ENCODE measurements around the gene E2F4. TPM values are rescaled to one million over a fixed set of nuclear protein-coding genes. Genes with fewer than 3 reads are reported as not detected.

E2F4 gene
- total and polyA plus RNA-seq, 2 of the 13 experiments (the other 11 are each of a cell fraction or from before 2014, with no cell fraction given), result 84.8 to 91.2 TPM

DNA sequence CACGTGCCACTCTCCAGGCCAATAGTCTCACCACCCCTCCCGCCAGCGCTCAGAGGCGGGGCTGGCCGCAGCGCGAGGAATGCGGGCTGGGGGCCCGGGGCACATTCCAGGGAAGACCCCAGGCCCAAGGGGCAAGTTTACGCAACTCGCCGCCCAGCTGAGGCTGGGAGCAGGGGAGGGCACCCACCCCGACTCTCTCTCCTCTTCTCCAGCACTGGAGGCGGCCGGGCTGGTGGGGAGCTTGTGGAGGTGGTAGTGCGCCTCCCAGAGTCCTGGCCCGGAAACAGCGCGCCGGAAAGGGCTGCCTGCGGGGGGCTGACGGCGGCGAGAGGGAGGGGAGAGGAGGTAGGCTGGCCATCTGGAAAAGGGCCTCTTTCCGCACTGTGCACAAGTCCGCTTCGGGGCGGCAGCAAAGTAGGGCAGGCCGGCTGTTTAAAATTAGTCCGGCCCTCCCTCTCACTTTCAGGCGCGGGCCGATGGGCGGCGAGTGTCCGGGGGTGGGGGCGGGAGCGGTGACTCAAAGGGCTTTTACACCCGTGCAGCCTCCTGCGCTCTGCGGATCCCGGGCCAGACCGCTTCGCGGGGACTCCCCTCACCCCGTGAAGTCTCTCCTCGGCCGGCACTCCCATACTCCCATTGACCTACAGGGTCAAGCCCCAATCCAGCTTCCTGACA, 54.3 kb downstream of the E2F4 start (continued):
- TF ChIP-seq ATM (IDR thresholded peaks at IDR 0.05; ENCODE audit: borderline replicate concordance) (no peak), ZFY (CRISPR knock-in tag; IDR thresholded peaks at IDR 0.05) (peak; percentile 91), ZNF792 (CRISPR knock-in tag; IDR thresholded peaks at IDR 0.05) (0 out of 2 replicates have a peak, but pooled peaks have one; percentile 65), SATB2 (CRISPR knock-in tag; IDR thresholded peaks at IDR 0.05) (no peak), RXRA (CRISPR knock-in tag; IDR thresholded peaks at IDR 0.05) (peak; percentile 93), ZNF709 (CRISPR knock-in tag; IDR thresholded peaks at IDR 0.05) (peak; percentile 77; the same call in 1 of the 2 replicates), REL (CRISPR knock-in tag; conservative IDR thresholded peaks at IDR 0.05) (peak; percentile 95), GABPB1 (CRISPR knock-in tag; IDR thresholded peaks at IDR 0.05) (peak; percentile 89), MXD4 (CRISPR knock-in tag; IDR thresholded peaks at IDR 0.05) (peak; percentile 88), ZNF83 (CRISPR knock-in tag; IDR thresholded peaks at IDR 0.05; ENCODE audit: borderline replicate concordance) (no peak; the same call in 1 of the 2 replicates), ZFP90 (CRISPR knock-in tag; IDR thresholded peaks at IDR 0.05; ENCODE audit: borderline replicate concordance) (peak; percentile 87; the same call in 1 of the 2 replicates), NFIC (IDR thresholded peaks at IDR 0.05; ENCODE audit: low read length) (no peak), ZNF180 (CRISPR knock-in tag; IDR thresholded peaks at IDR 0.05; ENCODE audit: borderline replicate concordance, low read depth) (no peak; the same call in 1 of the 2 replicates), FOXA1 (IDR thresholded peaks at IDR 0.05) (no peak), FOXA1 (CRISPR knock-in tag; IDR thresholded peaks at IDR 0.05) (no peak; the same call in none of the 2 replicates)
- TF ChIP-seq, protein P1, sequence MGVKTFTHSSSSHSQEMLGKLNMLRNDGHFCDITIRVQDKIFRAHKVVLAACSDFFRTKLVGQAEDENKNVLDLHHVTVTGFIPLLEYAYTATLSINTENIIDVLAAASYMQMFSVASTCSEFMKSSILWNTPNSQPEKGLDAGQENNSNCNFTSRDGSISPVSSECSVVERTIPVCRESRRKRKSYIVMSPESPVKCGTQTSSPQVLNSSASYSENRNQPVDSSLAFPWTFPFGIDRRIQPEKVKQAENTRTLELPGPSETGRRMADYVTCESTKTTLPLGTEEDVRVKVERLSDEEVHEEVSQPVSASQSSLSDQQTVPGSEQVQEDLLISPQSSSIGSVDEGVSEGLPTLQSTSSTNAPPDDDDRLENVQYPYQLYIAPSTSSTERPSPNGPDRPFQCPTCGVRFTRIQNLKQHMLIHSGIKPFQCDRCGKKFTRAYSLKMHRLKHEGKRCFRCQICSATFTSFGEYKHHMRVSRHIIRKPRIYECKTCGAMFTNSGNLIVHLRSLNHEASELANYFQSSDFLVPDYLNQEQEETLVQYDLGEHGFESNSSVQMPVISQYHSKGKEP (CRISPR knock-in tag; IDR thresholded peaks at IDR 0.05), result no peak; the same call in 1 of the 2 replicates
- TF ChIP-seq, protein P2, sequence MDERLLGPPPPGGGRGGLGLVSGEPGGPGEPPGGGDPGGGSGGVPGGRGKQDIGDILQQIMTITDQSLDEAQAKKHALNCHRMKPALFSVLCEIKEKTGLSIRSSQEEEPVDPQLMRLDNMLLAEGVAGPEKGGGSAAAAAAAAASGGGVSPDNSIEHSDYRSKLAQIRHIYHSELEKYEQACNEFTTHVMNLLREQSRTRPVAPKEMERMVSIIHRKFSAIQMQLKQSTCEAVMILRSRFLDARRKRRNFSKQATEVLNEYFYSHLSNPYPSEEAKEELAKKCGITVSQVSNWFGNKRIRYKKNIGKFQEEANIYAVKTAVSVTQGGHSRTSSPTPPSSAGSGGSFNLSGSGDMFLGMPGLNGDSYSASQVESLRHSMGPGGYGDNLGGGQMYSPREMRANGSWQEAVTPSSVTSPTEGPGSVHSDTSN (CRISPR knock-in tag; IDR thresholded peaks at IDR 0.05), result peak; percentile 11; the same call in 1 of the 2 replicates
- TF ChIP-seq, protein P3, sequence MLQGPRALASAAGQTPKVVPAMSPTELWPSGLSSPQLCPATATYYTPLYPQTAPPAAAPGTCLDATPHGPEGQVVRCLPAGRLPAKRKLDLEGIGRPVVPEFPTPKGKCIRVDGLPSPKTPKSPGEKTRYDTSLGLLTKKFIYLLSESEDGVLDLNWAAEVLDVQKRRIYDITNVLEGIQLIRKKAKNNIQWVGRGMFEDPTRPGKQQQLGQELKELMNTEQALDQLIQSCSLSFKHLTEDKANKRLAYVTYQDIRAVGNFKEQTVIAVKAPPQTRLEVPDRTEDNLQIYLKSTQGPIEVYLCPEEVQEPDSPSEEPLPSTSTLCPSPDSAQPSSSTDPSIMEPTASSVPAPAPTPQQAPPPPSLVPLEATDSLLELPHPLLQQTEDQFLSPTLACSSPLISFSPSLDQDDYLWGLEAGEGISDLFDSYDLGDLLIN (CRISPR knock-in tag; IDR thresholded peaks at IDR 0.05; ENCODE audit: borderline replicate concordance), result peak; percentile 75; the same call in 1 of the 2 replicates
- TF ChIP-seq, protein P4, sequence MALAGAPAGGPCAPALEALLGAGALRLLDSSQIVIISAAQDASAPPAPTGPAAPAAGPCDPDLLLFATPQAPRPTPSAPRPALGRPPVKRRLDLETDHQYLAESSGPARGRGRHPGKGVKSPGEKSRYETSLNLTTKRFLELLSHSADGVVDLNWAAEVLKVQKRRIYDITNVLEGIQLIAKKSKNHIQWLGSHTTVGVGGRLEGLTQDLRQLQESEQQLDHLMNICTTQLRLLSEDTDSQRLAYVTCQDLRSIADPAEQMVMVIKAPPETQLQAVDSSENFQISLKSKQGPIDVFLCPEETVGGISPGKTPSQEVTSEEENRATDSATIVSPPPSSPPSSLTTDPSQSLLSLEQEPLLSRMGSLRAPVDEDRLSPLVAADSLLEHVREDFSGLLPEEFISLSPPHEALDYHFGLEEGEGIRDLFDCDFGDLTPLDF (CRISPR knock-in tag; IDR thresholded peaks at IDR 0.05), result peak; percentile 78; the same call in 1 of the 2 replicates
- TF ChIP-seq, protein P5, sequence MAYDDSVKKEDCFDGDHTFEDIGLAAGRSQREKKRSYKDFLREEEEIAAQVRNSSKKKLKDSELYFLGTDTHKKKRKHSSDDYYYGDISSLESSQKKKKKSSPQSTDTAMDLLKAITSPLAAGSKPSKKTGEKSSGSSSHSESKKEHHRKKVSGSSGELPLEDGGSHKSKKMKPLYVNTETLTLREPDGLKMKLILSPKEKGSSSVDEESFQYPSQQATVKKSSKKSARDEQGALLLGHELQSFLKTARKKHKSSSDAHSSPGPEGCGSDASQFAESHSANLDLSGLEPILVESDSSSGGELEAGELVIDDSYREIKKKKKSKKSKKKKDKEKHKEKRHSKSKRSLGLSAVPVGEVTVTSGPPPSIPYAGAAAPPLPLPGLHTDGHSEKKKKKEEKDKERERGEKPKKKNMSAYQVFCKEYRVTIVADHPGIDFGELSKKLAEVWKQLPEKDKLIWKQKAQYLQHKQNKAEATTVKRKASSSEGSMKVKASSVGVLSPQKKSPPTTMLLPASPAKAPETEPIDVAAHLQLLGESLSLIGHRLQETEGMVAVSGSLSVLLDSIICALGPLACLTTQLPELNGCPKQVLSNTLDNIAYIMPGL (CRISPR knock-in tag; IDR thresholded peaks at IDR 0.05; ENCODE audit: borderline replicate concordance in 1 of 2, low read depth in 1 of 2), result peak; percentile 94 to 97
- TF ChIP-seq, protein P6, sequence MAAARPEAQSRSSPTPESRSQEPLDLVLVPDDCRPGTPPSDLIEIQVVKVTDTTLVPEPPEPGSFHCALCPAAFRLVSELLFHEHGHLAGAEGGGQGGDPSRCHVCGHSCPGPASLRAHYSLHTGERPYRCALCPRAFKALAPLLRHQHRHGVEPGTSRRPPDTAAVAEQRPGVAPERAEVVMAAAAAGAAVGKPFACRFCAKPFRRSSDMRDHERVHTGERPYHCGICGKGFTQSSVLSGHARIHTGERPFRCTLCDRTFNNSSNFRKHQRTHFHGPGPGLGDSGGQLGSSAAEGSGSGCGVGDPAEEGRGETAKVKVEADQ (CRISPR knock-in tag; IDR thresholded peaks at IDR 0.05; ENCODE audit: borderline replicate concordance), result no peak; the same call in 1 of the 2 replicates
